Choroid plexus epithelial cell (primary cell): ENCODE data around the gene RAPGEF4.

Source experiments
- DNase-seq: peaks from one replicate; pipeline ENCODE4 v3.0.0-alpha.2; 2010; ENCODE audit warnings: low read depth
- H3K4me3 ChIP-seq: 2 replicates; pipeline ENCODE4 v1.5.1; 2011; ENCODE audit warnings: low read depth, mild to moderate bottlenecking, control low read depth, low read length, moderate library complexity
- CTCF ChIP-seq: conservative IDR thresholded peaks from 2 replicates; pipeline ENCODE4 v1.5.1; 2011; ENCODE audit warnings: low read depth, mild to moderate bottlenecking, control low read depth, inconsistent platforms, low read length, moderate library complexity

RAPGEF4 gene

GRCh38 chr2:173075056-173075780, 339.6 kb downstream of the RAPGEF4 start:
- H3K4me3 ChIP-seq, result peak overlapping the region; percentile 76
- no peak for TF ChIP-seq CTCF
- no peak for DNase-seq

GRCh38 chr2:173075781-173076580, 340.3 kb downstream of the RAPGEF4 start, which contains the start of gene MAP3K20:
Gene MAP3K20 (plus strand): TSS chr2:173075846. CDS start chr2:173091032, 15,186 bp downstream.
- H3K4me3 ChIP-seq, result peak within 1 kb of the TSS; percentile 76
- peak; percentile 60 for TF ChIP-seq CTCF
- DNase-seq, result peak; percentile 82

DNA sequence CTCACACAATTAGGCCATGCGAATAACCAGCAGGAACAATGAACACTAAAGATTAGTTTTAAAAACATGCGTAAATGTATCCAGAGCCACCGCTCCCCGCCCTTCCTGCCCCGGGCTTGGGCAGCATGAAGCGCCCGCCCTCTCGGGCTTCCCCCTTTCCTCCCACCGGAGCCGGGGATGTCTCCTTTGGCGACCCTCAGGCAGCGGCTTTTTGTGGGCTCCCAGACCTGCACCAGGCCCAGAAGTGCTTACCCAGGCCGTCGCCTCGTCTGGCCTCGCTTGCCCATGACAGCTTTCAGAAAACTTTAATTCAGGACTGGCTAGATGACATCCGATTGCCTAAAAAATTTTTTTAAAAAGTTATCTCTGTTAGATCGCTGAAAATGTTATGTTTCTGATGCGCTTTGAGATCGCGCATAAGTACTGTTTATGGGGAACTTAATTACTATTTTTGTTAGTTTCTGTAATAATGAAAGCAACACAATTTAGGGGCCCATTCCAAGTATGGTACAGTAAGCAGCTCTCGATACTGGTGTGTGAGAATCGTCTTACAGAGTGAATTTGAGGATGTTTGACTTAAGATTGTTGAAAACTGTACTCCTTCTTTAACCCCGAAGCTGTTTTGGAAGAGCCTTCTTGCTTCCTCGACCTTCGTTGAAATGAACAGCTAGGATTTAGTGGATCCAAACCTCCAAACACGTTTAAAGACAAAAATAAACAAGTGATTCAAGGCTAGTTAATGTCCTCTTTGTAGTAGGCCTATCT, 341.1 kb downstream of the RAPGEF4 start:
- peak overlapping the region; percentile 76 for H3K4me3 ChIP-seq
- TF ChIP-seq CTCF, result no peak
- peak; percentile 63 for DNase-seq

DNA sequence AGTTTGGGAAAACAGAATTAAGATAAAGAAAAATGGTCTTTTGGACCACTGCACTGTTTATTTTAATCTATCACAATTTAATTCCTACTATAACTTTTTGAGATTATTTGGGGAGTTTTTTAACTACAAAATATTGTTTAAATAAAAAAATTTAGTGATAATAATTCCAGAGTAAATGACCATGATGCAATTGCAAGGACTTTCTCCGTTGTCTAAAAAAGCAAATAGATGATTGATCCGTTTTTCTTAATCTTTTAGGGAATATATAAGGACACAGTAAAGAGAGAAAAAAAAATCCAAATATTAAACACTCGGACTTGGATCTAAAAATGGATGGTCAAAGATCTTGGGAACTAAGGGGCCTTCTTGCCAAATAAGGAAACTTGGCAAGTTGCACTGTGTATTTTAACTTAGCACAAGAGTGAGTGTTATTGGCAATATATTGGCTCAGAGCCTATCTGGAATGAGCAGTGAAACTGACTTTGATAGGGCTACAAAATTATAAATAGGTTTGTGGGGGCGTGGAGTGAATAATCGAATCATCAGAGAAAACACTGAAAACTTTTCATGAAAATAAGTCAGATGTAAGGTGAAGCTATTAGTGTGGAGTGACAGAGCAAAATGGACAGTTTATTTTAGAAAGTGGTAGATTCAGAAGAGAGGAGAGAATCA, 342.0 kb downstream of the RAPGEF4 start:
- H3K4me3 ChIP-seq, result peak overlapping the region; percentile 76
- peak; percentile 68 for DNase-seq
- TF ChIP-seq CTCF, result no peak

GRCh38 chr2:173079141-173079540, 343.5 kb downstream of the RAPGEF4 start:
- no peak for TF ChIP-seq CTCF
- no peak for DNase-seq
- no peak overlapping the region for H3K4me3 ChIP-seq
